NOMO-1 (cell line): ENCODE measurements around the gene KBTBD3.

Source experiments
- DNase-seq, 2 experiments: peaks; one replicate each; lab custom pipeline; 2025; ENCODE audit not compliant: unreplicated experiment in 2 of 2; lab: John Stamatoyannopoulos, UW

KBTBD3 gene, protein sequence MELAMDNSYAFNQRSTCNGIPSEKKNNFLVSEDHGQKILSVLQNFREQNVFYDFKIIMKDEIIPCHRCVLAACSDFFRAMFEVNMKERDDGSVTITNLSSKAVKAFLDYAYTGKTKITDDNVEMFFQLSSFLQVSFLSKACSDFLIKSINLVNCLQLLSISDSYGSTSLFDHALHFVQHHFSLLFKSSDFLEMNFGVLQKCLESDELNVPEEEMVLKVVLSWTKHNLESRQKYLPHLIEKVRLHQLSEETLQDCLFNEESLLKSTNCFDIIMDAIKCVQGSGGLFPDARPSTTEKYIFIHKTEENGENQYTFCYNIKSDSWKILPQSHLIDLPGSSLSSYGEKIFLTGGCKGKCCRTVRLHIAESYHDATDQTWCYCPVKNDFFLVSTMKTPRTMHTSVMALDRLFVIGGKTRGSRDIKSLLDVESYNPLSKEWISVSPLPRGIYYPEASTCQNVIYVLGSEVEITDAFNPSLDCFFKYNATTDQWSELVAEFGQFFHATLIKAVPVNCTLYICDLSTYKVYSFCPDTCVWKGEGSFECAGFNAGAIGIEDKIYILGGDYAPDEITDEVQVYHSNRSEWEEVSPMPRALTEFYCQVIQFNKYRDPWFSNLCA

DNA sequence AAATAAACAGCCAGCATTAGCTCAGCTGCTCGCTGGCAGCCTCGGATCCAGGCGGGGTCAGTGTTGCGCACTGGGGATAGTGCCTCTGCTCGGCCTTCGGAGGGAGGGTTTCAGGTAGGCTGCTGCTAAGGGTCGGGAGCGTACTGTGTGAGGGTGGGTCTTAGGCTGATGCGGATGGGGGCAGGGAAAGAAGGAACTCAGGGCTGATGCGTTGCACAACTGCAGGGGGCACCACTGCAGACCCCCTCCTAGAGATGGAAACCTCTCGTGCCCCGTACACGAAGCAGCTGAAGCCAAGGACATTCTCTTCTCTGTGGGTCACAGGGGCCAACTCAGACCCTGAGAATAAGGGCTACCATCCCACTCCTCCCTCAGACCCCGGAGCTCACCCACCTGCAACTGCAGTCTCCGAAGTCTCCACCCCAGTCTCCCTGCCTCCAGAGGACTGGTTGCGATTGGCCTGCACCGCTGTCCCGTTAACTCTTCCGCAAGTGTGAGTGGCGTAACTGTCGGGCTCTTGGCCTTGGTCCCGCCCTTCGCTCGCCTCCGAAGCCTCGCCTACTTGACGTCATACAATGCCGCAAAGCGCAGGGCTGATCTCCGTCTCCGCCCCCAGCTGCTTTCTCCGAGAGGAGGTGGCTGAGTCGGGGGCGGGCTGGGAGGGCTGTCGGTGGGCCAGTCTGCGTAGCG, at the start of gene KBTBD3:
KBTBD3 (minus strand) TSS at position 429 of the 690 bp plus-strand sequence. CDS start 18,250 bp downstream, outside the sequence.
- peak; percentile 98 to 99 for DNase-seq

DNA sequence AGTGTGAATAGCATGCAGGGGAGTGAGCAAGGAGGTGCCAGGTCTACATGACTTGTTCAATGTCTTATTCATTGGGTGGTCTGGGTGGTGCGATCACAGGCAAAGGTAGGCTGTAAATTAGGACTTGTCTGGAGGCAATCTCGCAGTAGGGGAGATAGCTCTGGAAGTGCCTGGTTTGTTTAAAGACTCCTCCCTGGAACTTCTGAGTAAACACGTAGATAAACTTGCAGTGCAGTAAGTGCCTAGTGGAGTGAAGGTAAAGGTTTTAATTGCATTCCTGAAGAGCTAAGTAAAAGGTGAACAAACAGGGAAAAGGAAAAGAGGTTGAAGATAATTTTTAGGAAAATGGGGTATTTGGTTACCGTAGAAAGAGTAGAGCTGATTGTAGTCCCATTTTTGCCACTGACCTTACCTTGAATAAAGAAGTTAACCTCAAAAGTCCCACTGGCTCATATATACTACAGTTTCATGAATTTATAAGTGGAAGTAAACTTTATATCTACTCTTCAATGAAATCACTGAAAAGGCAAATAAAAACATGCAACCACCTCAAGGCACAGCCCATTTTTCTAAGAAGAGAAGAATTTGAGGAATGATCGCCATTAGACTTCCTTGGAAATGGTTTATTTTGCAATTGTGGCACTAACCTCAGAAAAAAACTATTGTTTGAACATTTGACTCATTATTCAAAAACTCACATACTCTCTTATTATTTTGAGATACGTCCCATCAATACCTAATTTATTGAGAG, 44.6 kb upstream of the KBTBD3 start:
- DNase-seq, result no peak

DNA sequence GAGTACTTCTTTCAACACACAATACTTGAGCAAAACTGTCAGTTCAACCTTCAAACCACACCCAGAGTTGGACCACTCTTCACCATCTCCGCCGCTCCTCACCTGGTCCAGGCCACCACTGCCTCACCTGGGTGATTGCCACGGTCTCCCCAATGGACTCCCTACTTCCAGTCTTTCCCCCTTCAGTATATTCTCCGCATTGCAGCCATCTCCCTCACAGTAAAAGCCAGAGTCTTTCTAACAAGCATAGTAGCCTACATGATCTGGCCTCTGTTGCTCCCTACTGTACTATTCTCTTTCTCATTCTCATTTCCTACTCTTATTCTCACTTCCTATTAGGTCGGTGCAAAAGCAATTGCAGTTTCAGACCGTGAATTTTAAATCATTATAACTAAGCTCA, 28.8 kb upstream of the KBTBD3 start:
- DNase-seq, result no peak

DNA sequence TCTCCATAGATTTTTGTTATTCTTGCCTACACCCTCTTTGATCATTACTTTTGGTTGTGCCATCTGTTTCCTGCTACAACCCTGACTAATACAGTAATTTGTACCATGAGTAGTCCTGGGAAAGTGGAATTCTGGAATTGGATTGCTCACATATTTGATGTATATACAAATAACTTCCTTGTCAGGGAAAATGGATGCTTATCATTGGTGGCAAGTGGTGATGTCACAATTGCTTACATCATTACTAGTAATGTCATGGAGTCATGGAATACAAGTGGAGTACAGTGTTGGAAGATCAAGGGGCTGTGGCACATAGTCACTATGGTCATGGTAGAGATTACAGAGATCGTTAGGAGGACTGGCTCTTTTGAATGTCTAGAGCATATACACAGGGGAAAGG, 24.7 kb upstream of the KBTBD3 start:
- no peak for DNase-seq

DNA sequence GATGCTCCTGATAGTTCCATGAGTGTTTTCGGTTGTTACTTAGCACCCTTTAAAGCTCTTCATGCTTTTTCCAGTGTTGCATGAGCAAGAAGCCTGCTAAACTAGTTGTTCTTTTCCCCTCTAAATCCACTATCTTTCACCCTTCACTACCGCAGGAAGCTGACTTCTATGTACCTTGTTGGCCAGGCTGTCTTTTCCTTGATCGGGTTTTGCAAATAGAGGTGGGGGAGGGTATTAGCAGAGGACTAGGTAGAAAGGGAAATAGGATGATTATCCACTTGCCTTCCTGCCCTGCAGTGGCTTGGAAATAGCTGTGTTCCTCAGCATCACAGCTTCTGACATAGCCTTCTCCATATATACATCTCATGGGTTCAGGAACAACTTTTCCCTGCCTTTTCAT, 24.2 kb upstream of the KBTBD3 start:
- DNase-seq, result no peak

DNA sequence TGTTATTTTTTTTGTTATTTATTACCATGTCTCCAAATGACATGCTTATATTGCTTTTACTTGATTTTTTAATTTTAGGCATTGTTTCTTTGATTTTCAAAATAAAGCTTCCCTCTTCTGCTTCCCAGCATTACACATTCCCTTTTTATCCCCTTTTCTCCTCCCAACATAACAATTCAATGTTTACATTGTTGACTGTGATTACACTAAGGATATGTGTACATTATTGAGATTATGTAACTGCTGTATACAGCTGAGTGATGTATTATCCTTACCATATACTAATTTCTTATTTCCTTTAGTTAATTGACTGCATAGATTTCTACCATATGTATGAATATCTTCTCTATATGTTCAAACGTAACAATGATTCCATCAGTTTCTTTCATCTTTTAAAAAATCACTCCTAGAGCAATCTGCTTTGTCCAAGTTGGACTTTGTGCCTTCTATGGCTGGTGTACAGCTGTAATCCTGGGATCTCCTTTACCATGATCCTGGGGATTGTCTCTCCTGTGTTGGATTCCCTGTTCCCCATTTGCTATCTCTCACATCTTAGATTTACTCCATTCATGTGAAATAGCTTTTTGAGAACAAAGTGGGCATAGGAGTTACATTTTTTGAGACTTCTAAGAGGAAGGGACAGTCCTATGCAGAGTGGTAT, 21.9 kb upstream of the KBTBD3 start:
- DNase-seq, result no peak

DNA sequence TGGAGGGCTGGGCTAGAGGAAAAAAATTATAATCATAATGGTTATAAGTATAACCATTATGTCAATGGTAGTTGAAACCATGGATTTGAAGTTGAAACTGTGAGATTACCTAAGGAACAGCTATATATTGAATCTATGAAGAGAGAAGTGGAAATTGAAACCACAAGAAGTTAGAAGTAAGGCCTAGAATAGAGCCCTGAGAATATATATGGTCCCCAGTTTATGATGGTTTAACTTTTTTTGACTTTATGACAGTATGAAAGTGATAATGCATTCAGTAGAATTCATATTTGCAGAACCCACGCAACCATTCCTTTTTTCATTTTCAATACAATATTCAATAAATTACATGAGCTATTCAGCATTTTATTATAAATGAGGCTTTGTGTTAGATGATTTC, 15.3 kb upstream of the KBTBD3 start:
- DNase-seq, result no peak

DNA sequence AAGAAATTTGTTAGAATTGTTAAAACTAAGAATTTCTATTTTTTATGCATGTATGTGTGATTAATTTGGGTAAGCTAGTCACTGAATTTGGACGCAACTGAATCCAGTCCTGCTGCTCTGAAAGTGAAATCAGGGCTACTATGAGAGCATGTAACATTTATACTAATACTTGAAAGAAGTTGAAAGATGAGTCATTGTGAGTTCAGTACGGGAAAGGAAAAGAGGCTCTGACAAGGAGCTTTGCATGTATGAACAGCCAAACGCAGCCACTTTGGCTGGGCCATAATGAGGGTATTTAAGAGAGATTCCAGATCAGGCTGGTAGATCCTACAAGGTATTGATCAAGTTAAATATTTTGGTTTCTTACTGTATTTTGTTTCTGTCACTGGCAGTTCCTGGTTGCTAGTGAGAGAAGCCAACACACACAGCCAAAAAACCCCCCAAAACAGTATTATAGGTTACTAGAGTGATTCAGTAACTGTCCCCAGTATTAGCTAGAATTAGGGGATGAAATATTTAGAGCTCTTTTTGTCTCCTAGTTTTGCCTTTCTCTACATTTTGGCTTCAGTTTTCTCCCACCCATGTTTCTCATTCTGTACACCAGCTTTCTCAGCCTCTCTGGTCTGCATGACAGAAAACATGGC, 14.5 kb upstream of the KBTBD3 start:
- DNase-seq, result no peak

DNA sequence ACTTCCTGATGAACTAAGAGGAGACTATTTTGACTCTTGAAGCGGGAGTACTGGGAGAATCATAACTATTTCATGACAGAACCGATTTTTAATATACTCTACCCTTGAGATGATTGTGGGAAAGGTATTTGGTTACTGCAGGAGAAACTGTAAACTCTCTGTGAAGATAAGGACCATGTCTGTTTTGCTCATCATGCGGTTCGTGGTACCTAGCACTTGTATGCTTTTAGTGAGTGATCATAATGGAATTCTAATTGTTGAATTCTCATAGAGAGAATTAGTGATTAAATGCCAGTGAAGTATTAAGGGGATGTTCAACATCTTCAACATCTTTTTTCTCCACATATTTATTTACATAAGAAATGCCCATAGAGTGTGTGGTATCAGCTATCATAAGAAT, 11.7 kb upstream of the KBTBD3 start:
- DNase-seq, result no peak

DNA sequence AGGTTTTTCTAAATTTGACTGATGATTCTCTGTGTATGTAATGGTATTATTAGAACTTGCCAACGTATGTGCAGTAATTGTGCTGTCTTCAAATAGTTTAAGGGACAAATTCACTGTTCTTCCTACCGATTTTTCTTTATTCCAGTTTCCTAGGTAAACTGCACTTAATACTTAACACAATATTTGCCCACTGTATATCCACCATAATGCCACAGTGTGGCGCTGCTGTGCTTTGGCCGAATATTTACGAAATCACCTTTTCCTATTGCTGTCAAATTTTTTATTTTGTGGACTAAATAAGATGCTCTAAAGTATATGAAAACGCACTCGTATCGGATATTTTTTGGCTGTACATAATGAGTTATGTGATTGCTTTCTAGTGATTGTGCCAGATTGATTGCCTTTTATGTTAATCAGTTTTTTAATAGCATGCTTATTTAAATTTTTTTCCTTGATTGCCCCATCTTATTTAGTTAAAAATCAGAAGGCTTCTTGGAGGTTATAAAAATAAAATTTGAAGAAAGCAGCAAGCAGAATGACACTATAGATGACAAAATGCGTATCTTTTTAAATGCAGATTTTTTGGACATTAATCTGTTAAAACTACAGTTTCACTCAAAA, 10.8 kb upstream of the KBTBD3 start:
- peak; percentile 37 to 46 for DNase-seq

DNA sequence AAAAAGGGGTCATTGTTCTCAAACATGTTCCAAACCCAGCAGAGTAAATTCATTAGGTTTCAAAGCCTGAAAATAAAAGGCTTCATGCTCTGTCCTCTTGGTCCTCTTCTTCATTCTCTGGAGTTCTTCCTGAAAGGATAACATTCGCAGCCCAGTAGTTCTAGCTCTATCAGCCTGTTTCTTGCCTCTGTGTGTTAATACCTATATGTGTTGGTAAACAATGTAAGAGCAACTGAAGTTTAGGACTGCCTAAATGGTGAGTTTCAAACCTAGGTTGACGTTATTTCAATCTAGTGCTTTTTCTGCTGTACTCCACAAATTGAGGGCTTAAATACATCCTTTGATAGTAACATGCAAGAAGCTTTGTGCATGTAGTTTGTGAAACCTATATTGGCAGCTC, 9.7 kb upstream of the KBTBD3 start:
- DNase-seq, result no peak

DNA sequence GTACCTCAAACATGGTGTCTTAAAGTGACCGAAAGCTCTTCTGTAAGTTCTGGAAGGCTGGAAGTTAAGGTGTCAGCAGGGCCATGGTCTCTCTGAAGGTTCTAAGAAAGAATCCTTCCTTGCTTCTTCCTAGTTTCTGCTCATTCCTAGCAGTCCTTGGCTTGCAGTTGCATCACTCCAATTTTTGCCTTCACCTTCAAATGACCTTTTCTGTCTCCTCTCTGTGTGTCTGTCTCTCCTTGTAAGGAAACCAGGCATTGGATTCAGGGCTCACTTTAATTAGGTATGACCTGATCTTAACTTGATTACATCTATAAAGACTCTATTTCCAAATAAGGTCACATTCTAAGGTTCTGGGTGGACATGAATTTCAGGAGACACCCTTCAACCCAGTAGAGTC, 9.0 kb upstream of the KBTBD3 start:
- no peak for DNase-seq

DNA sequence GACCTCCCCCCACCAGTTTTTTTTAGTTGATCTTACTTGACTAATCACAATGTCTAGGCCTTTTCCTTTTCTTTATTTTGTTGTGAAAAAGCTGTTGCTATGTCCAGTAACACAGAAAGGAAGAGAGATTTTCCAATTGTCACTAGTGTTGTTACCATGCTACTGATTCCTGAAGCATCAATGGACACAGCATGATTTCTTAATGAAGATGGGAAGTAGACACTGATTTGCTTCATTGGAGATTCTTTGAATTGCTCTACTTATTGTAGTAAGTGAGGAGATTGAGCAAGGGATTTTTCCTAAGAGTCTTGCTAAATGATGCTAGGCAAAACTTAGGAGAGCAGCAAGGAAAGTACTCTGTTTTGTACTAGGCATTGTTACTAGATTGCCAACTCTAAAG, 4.9 kb upstream of the KBTBD3 start:
- no peak for DNase-seq

DNA sequence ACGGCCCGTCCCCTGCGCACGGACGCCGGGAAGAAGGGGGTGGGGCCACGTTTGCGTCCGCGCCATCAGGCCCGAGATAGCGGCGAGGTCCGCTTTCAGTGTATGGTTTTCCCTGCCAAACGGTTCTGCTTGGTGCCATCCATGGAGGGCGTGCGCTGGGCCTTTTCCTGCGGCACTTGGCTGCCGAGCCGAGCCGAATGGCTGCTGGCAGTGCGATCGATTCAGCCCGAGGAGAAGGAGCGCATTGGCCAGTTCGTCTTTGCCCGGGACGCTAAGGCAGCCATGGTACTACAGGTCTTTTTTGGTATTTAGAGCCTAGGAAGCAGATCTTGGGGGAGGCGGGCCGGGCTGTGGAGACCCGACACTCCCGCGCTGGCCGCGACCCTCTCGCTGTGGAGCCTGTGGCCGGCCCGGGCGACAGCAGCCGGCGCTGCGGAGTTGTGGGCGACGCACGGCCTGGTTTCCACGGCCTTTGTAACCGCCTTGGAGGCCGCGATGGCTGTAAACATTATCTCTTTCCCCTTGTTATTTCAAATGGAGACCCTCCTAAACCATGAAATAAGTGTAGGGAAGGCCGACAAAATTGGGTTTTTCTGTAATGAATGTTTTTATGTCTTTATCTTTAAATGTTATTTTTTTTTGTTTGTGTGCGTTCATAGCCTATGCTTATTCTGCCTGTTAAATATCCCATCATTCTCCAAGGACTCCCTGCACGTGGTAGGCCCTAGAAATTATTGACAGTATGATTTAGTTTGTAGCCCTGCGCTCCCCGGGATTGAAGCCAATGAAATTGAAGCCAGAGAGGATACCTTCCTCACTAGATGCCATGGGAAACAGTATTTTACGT, 685 bp upstream of the KBTBD3 start, which contains the start of gene AASDHPPT:
AASDHPPT (plus strand) TSS at position 54 of the 847 bp plus-strand sequence; CDS start at position 103, 49 bp downstream.
- DNase-seq, result peak in 1 of 2 experiments; percentile 64

DNA sequence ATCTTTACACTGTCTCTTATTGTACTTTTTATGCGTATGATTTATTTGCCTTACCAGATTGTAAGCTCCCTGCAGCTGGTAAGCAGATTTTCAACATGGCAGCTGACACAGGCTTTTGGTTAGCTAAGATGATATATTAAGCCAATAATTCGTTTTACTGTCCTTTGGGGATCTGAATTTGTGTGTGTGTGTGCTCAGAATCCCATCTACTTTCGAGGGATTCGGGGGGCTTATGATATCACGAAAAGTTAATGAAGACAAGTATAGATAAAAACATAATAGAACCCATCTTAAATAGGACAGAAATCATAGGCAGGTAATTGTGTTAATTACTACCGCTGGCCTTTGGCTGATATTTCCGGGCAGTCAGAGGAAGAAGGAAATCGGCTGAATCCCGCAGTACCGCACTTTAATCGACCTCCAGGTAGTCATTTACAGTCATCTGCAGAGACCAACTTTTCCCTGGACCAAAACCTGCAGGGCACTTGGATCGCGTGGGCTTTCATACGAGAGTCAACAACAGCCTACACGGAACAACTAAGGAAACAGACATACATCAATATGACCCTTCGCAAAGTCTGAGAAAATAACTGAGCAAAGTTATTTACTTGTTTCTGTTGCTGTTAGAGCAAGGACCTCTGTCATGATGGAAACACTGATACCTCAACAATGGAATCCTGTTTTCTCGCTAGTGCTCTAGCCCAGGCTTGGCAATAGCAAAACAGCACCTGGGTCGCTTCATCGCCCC, 802 bp downstream of the KBTBD3 start:
- DNase-seq, result no peak

DNA sequence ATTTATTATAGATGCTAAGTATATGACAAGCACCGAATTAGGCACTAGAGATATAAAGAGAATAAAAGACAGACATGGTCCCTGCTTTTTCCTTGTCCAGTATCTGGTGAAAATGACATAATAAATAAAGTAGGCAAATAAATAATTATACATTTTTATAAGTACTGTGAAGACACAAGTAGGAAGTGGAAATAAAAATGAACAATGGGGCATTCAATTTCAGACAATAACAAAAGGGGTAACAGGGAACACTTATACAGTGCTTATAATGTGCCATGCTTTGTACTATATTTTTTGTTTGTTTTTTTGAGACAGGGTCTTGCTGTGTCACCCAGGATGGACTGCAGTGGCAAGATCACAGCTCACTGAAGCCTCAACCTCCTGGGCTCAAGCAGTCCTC, 4.3 kb downstream of the KBTBD3 start:
- DNase-seq, result no peak

DNA sequence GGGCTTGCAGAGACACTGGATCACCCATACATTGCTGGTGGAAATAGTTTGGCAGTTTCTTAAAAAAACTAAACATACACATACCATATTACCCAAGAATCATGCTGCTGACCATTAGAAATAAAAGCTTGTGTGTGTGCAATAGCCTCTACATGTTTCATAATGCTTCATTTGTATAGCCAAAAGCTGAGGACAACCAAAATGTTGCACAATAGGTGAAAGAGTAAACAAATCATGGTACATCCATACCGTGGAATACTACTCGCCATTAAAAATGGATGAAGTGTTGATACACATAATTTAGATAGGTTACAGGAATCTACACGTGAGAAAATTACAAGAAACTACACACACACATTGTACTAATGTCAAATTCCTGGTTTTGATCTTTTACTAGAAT, 6.5 kb downstream of the KBTBD3 start:
- DNase-seq, result no peak

DNA sequence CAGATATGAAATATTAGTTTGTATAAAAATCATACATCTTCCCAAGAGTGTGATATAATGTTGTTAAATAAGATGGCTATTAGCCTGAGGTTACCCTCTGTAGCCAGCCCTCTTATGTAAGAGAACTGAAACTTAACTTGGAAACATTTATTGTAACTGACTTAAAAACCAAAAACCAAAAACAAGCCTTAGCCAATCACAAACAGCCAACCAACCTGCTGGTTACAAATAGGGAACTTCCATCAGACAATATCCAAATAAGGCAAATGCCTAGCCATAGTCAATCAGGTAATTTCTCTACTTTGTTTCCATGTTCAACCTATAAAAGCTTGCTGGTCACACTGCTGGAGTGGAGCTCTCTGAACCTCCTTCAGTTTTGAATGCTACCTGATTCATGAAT, 14.1 kb downstream of the KBTBD3 start:
- peak in 1 of 2 experiments; percentile 41 for DNase-seq
